Esophagus muscularis mucosa (tissue), 3 donors: Measurements from ENCODE around the gene STAT5B.

Experiments used
- POLR2AphosphoS5 ChIP-seq, 2 donors: sonication (generic); formaldehyde crosslinking; IDR thresholded peaks; one replicate each; pipeline ENCODE4 v1.6.1; 2017; ENCODE audit warnings: antibody characterized with exemption in 2 of 2
- TF ChIP-seq, protein P1 (sequence below), 3 experiments: fragments of 200-600 bp in 2 of 3; fragments of 450-650 bp in 1 of 3; sonication (generic) in 2 of 3; IDR thresholded peaks; one replicate each; pipeline ENCODE4 v1.5.1; 2017 to 2019; ENCODE audit warnings: antibody characterized with exemption in 3 of 3, mild to moderate bottlenecking in 2 of 3, moderate library complexity in 1 of 3

- TF ChIP-seq, protein P1, sequence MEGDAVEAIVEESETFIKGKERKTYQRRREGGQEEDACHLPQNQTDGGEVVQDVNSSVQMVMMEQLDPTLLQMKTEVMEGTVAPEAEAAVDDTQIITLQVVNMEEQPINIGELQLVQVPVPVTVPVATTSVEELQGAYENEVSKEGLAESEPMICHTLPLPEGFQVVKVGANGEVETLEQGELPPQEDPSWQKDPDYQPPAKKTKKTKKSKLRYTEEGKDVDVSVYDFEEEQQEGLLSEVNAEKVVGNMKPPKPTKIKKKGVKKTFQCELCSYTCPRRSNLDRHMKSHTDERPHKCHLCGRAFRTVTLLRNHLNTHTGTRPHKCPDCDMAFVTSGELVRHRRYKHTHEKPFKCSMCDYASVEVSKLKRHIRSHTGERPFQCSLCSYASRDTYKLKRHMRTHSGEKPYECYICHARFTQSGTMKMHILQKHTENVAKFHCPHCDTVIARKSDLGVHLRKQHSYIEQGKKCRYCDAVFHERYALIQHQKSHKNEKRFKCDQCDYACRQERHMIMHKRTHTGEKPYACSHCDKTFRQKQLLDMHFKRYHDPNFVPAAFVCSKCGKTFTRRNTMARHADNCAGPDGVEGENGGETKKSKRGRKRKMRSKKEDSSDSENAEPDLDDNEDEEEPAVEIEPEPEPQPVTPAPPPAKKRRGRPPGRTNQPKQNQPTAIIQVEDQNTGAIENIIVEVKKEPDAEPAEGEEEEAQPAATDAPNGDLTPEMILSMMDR (IDR thresholded peaks at IDR 0.05), result no peak
- TF ChIP-seq POLR2AphosphoS5 (IDR thresholded peaks at IDR 0.05), result no peak
These were observed 106.8 kb downstream of the STAT5B start for GRCh38 chr17:42169351-42169750.
